ENCODE results near the gene FFAR2.

The FFAR2 gene

DNA sequence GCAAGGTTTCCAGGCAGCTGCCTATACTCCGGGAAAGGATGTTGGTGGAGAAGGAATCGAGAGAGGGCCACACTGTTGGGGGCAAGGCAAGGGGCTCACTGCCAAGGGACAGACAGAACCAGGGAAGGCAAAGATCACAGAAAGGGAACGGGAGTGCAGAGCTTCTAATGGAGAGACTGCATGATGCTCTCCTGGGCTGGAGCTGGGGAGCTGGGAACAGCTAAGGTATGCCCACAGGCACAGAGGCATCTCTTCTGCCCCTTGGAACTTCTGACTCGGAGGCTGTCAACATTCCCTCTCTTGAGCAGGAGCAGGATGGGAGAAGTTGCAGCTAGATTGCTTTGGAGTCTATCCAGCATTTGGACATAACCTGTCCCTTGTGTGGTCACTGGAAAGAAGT is 22.4 kb upstream of the FFAR2 start:
- TF ChIP-seq, protein P1, sequence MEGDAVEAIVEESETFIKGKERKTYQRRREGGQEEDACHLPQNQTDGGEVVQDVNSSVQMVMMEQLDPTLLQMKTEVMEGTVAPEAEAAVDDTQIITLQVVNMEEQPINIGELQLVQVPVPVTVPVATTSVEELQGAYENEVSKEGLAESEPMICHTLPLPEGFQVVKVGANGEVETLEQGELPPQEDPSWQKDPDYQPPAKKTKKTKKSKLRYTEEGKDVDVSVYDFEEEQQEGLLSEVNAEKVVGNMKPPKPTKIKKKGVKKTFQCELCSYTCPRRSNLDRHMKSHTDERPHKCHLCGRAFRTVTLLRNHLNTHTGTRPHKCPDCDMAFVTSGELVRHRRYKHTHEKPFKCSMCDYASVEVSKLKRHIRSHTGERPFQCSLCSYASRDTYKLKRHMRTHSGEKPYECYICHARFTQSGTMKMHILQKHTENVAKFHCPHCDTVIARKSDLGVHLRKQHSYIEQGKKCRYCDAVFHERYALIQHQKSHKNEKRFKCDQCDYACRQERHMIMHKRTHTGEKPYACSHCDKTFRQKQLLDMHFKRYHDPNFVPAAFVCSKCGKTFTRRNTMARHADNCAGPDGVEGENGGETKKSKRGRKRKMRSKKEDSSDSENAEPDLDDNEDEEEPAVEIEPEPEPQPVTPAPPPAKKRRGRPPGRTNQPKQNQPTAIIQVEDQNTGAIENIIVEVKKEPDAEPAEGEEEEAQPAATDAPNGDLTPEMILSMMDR (conservative IDR thresholded peaks at IDR 0.05; ENCODE audit: low read length): no peak
- no peak for DNase-seq (ENCODE audit: low read depth)
- H3K4me3 ChIP-seq (ENCODE audit: low read length): no peak overlapping the region

DNA sequence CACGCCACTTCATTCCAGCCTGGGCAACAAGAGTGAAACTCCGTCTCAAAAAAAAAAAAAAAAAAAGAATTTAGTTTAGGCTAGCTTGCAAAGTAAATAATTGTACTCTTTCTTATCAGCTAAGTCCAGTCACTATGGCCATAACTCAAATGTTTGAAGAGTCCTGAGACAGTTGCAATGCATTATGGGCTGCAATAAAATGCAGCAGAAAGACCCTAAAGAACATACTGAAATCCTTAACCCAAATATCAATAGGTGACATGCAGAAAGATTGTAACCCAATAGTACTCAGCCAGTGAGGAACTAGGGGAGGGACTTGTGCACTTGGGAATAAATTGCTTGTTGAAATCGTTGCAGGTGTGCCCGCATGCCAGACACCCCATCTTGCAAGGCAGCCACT is 20.9 kb upstream of the FFAR2 start:
- no peak overlapping the region for H3K4me3 ChIP-seq (ENCODE audit: low read length)
- no peak for DNase-seq (ENCODE audit: low read depth)
- TF ChIP-seq, protein P1 (conservative IDR thresholded peaks at IDR 0.05; ENCODE audit: low read length): no peak

DNA sequence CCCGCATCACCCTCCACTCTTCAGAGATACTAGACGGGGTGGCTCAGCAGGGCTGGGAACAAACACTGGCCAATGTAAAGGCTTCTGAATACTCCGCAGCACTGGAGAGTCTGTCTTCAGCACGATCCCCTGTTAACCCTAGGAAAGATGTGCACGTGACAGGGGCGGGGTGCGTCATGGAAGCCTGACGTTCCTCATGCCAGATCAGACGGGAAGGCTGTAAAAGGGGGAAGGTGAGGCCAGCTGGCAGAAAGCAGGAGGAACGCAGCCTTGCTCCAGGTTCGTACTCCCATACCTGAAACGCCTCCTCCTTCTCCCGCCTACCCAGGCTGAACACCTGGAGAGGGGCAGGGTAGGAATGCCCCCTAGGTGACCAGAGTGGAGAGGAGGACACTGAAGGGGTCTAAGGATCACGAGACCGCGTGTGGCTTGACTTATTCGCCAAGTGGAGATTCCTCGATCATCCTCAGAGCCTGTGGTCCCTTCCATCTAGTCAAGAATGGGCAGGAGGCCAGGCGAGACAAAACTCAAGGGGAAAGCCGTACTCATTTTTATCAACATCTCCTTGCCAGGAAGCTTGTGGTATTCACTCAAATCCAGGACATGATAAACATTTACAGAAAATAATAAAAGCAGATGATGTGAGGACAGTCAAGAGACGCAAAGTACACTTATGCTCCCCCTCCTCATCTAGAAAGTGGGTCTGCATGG is 18.2 kb upstream of the FFAR2 start:
- TF ChIP-seq, protein P1 (conservative IDR thresholded peaks at IDR 0.05; ENCODE audit: low read length): no peak
- H3K4me3 ChIP-seq (ENCODE audit: low read length): no peak overlapping the region
- no peak for DNase-seq (ENCODE audit: low read depth)

DNA sequence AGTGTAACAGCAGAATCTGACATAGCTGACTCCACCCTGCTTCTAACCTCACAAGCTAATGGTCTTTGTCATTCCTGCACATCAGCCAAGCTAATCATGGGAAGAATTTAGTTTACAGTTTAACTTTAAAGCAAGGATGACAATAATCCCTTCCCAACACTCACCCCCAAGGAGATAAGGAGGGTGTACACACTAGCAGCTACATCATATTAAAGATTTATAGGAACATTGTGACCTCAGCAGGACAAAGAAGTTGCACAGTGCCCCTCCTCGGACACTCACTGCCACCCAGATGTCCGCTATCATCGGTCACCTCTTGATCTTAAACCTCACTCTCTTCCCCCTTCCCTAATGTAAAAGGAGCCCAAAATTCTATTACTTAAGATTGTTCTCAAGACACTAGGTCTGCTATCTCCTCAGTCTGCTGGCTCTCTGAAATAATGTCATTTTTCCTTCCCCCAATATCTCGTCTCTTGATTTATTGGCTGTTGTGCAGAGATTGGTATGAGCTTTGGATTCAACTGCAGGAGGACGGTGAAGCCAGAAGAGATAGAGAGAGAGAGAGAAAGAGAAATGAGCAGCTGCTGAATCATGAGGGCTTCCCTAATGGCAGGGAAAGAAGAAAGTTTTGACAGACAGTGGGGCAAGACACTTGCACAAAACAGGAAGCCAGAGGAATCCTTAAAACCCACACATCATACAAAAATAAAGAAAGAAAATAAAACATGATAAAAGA is 17.5 kb upstream of the FFAR2 start:
- TF ChIP-seq, protein P1 (conservative IDR thresholded peaks at IDR 0.05; ENCODE audit: low read length): no peak
- no peak overlapping the region for H3K4me3 ChIP-seq (ENCODE audit: low read length)
- DNase-seq (ENCODE audit: low read depth): no peak

DNA sequence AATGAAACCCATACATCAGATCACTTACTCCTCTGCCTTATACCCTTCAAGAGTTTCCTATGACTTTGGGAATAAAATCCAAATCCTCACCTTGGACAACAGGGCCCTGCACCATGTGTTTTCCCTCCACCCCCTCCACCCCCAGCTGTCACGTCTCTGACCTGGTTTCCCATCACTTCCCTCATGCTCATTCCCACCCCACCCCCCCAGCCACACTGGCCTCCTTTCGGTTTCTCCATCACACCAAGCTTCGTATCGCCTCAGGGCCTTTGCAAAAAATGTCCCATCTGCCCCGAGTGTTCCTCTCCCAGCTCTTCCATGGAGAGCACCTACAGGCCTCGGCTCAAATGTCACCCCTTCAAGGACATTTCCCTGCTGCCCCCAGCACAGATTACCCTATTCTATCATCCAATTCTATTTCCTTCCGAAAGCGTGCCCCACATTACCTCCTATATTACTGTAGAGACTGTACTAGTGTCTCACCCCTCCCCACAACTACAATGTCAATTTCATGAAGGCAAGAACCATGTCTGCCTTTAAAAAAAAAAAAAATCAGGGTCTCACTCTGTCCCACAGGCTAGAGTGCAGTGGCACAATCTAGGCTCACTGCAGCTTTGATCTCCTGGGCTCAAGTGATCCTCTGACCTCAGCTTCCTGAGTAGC is 16.8 kb upstream of the FFAR2 start:
- TF ChIP-seq, protein P1 (conservative IDR thresholded peaks at IDR 0.05; ENCODE audit: low read length): no peak

DNA sequence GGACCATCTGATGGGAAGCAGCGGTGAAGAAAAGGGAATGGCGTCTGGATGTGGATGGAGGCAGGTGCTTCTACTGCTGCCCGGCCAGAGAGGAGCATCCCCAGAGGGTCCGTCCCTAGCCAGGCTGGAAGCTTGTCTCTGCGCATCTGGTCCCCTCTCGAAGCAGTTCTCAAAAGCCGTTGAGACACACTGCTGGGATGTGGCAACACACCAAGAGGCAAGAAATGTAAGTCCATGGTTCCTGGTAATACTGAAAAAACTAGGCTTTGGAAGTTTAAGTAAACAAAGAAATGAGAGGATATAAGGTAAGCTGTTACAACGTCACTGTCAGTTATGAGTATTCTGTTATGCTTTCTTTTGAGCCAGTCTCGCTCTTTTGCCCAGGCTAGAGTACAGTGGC is 15.1 kb upstream of the FFAR2 start:
- TF ChIP-seq, protein P1 (conservative IDR thresholded peaks at IDR 0.05; ENCODE audit: low read length): no peak
- no peak overlapping the region for H3K4me3 ChIP-seq (ENCODE audit: low read length)
- DNase-seq (ENCODE audit: low read depth): no peak

More for the DNA sequence above, 16.8 kb upstream of the FFAR2 start:
- no peak overlapping the region for H3K4me3 ChIP-seq (ENCODE audit: low read length)
- no peak for DNase-seq (ENCODE audit: low read depth)
